Vagina (tissue), 2 donors: ENCODE data around the gene DDR2. TPM values are rescaled to one million over a fixed set of nuclear protein-coding genes. Genes with fewer than 3 reads are reported as not detected.
"Not testable (repeated sequence)": the region's sequence is repeated elsewhere in the genome, so short reads cannot be mapped to it uniquely, and the experiment has no call there.

Experiments
- DNase-seq, 2 donors: peaks; one replicate each; pipeline ENCODE4 v3.0.0-alpha.2; 2017; ENCODE audit errors: extremely low spot score in 2 of 2
- H3K27ac ChIP-seq: fragments of 200-600 bp; sonication (generic); one replicate; pipeline ENCODE4 v1.5.1; 2019
- H3K27me3 ChIP-seq: fragments of 200-600 bp; sonication (generic); one replicate; pipeline ENCODE4 v1.5.1; 2019
- H3K36me3 ChIP-seq, 2 donors: fragments of 200-600 bp; sonication (generic); one replicate each; pipeline ENCODE4 v1.5.1; 2017 to 2019
- H3K4me1 ChIP-seq: fragments of 200-600 bp; sonication (generic); one replicate; pipeline ENCODE4 v1.5.1; 2019
- H3K4me3 ChIP-seq, 2 donors: fragments of 200-600 bp; sonication (generic); 1 replicate in 1 of 2; 2 replicates in 1 of 2; pipeline ENCODE4 v1.5.1; 2016 to 2019
- H3K9me3 ChIP-seq: fragments of 200-600 bp; sonication (generic); one replicate; pipeline ENCODE4 v1.5.1; 2019
- CTCF ChIP-seq, 3 experiments: fragments of 450-650 bp in 2 of 3; fragments of 200-600 bp in 1 of 3; sonication (generic) in 1 of 3; IDR thresholded peaks; one replicate each; pipeline ENCODE4 v1.5.1; 2017 to 2019; ENCODE audit warnings: antibody characterized with exemption in 3 of 3, mild to moderate bottlenecking in 2 of 3, moderate library complexity in 2 of 3
- POLR2A ChIP-seq, 2 donors: fragments of 450-650 bp; IDR thresholded peaks; one replicate each; pipeline ENCODE4 v1.6.1; 2017; ENCODE audit warnings: antibody characterized with exemption in 2 of 2, mild to moderate bottlenecking in 2 of 2, moderate library complexity in 2 of 2
- POLR2AphosphoS5 ChIP-seq, 2 donors: sonication (generic); formaldehyde crosslinking; IDR thresholded peaks; one replicate each; pipeline ENCODE4 v1.9.0; 2017; ENCODE audit warnings: antibody characterized with exemption in 2 of 2, mild to moderate bottlenecking in 2 of 2, low read depth in 1 of 2; ENCODE audit not compliant: insufficient read depth in 1 of 2
- intact Hi-C: fragments of 100-400 bp; cut with DNase I; formaldehyde crosslinking; loops from one replicate; pipeline ENCODE4 v1.15.1; 2023
- total RNA-seq: library from RNA; depleted of rRNA; stranded (reverse); fragments of >200 nt; gene quantifications from one replicate; pipeline ENCODE4 v1.2.3, GENCODE V29; 2016

DDR2 gene
- total RNA-seq, 1 donor from 2014 or later = 153 TPM

GRCh38 chr1:162736633-162737067 is 104.4 kb downstream of the DDR2 start:
- no peak for DNase-seq
- H3K27me3 ChIP-seq = no peaks in the 10 kb centered on the region
- H3K9me3 ChIP-seq = no peaks in the 10 kb centered on the region
- no peaks in the 10 kb centered on the region for H3K36me3 ChIP-seq
- intact Hi-C loops = no loop called here
- no peak overlapping the region for H3K4me3 ChIP-seq
- no peak overlapping the region for H3K27ac ChIP-seq
- peaks cover 24% of the 10 kb centered on the region for H3K4me1 ChIP-seq
- TF ChIP-seq CTCF (IDR thresholded peaks at IDR 0.05) = no peak
- TF ChIP-seq POLR2AphosphoS5 (IDR thresholded peaks at IDR 0.05; ENCODE audit: insufficient read depth in 1 of 2, low read depth in 1 of 2) = no peak
- TF ChIP-seq POLR2A (IDR thresholded peaks at IDR 0.05) = no peak

GRCh38 chr1:162740755-162741154 is 108.5 kb downstream of the DDR2 start:
- H3K36me3 ChIP-seq = no peaks in the 10 kb centered on the region
- intact Hi-C loops = no loop called here
- no peak overlapping the region for H3K4me3 ChIP-seq
- no peak overlapping the region for H3K27ac ChIP-seq
- no peaks in the 10 kb centered on the region for H3K9me3 ChIP-seq
- no peak for DNase-seq
- no peaks in the 10 kb centered on the region for H3K27me3 ChIP-seq
- TF ChIP-seq POLR2AphosphoS5 (IDR thresholded peaks at IDR 0.05; ENCODE audit: insufficient read depth in 1 of 2, low read depth in 1 of 2) (no peak), POLR2A (IDR thresholded peaks at IDR 0.05) (no peak), CTCF (IDR thresholded peaks at IDR 0.05) (no peak)
- no peaks in the 10 kb centered on the region for H3K4me1 ChIP-seq

GRCh38 chr1:162741574-162741973 is 109.3 kb downstream of the DDR2 start:
- no peak for TF ChIP-seq POLR2A (IDR thresholded peaks at IDR 0.05)
- TF ChIP-seq CTCF (IDR thresholded peaks at IDR 0.05) = no peak
- no peak for TF ChIP-seq POLR2AphosphoS5 (IDR thresholded peaks at IDR 0.05; ENCODE audit: insufficient read depth in 1 of 2, low read depth in 1 of 2)
- intact Hi-C loops = no loop called here
- Histone ChIP-seq H3K4me3 (no peak overlapping the region), H3K4me1 (no peaks in the 10 kb centered on the region), H3K27me3 (no peaks in the 10 kb centered on the region), H3K36me3 (no peaks in the 10 kb centered on the region), H3K9me3 (no peaks in the 10 kb centered on the region), H3K27ac (no peak overlapping the region)
- DNase-seq = no peak

DNA sequence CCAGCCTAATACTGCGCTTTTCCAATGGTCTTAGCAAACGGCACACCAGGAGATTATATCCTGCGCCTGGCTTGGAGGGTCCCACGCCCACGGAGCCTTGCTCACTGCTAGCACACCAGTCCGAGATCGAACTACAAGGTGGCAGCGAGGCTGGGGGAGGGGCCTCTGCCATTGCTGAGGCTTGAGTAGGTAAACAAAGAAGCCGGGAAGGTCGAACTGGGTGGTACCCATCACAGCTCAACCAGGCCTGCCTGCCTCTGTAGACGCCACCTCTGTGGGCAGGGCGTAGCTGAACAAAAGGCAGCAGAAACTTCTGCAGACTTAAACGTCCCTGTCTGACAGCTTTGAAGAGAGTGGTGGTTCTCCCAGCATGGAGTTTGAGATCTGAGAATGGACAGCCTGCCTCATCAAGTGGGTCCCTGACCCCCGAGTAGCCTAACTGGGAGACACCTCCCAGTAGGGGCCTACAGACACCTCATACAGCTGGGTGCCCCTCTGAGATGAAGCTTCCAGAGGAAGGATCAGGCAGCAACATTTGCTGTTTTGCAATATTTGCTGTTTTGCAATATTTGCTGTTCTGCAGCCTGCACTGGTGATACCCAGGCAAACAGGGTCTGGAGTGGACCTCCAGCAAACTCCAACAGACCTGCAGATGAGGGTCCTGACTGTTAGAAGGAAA is 114.1 kb downstream of the DDR2 start:
- H3K4me1 ChIP-seq, H3K27me3 ChIP-seq, H3K27ac ChIP-seq, H3K36me3 ChIP-seq, H3K4me3 ChIP-seq, intact Hi-C loops, H3K9me3 ChIP-seq, DNase-seq: not testable (repeated sequence)

DNA sequence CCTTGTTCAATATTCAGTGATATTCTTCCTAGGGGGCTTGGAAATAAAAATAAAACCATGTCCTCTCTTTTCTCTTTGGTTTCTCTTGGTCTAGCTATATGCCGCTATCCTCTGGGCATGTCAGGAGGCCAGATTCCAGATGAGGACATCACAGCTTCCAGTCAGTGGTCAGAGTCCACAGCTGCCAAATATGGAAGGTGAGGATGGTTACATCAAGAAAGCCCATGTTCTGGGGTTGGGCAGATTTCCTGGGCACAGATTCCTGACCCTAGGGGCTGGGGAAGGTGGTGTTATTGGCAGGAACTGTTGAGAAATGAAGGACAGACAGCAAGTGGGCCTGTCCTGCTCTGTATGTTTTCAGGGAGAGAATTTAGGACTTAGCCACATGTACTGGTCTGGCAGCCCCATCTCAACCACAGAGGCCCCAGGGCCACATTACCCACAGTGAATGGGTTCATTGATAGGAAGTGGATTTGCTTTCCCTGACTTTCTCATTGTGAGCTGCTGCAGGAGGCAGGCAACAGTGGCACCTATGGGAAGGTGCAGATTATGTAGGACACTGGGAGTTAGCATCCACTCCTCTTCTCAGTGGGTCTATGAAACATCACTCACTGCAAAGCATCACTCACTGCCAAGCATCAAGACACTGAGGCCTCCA is 120.9 kb downstream of the DDR2 start:
- H3K4me1 ChIP-seq = no peaks in the 10 kb centered on the region
- no peak overlapping the region for H3K27ac ChIP-seq
- no peak for DNase-seq
- H3K27me3 ChIP-seq = no peaks in the 10 kb centered on the region
- H3K9me3 ChIP-seq = no peaks in the 10 kb centered on the region
- peaks cover 0 to 8% of the 10 kb centered on the region in 2 donors for H3K36me3 ChIP-seq
- intact Hi-C loops = no loop called here
- no peak overlapping the region for H3K4me3 ChIP-seq
- TF ChIP-seq POLR2A (IDR thresholded peaks at IDR 0.05) = no peak
- TF ChIP-seq POLR2AphosphoS5 (IDR thresholded peaks at IDR 0.05; ENCODE audit: insufficient read depth in 1 of 2, low read depth in 1 of 2) = no peak
- no peak for TF ChIP-seq CTCF (IDR thresholded peaks at IDR 0.05)
